IMR-90 (cell line): Measurements from ENCODE around the gene SGSM2.
"Not testable (repeated sequence)": the region's sequence is repeated elsewhere in the genome, so short reads cannot be mapped to it uniquely, and the experiment has no call there.

Source experiments
- CEBPB ChIP-seq: IDR thresholded peaks from 2 replicates; pipeline ENCODE4 v1.6.1; 2012; ENCODE audit warnings: low read depth, low read length, improper control_type of control experiment
- CTCF ChIP-seq: conservative IDR thresholded peaks from 2 replicates; pipeline ENCODE4 v1.5.1; 2012; ENCODE audit warnings: mild to moderate bottlenecking, low read depth, low read length, improper control_type of control experiment
- MAFK ChIP-seq: IDR thresholded peaks from 2 replicates; pipeline ENCODE4 v1.6.1; 2012; ENCODE audit warnings: low read depth, low read length, improper control_type of control experiment
- POLR2A ChIP-seq: IDR thresholded peaks from 2 replicates; pipeline ENCODE4 v1.6.1; 2012; ENCODE audit warnings: mild to moderate bottlenecking, low read depth, low read length
- RCOR1 ChIP-seq: IDR thresholded peaks from 2 replicates; pipeline ENCODE4 v1.6.1; 2012; ENCODE audit warnings: mild to moderate bottlenecking, low read length, improper control_type of control experiment; ENCODE audit not compliant: insufficient replicate concordance
- RFX5 ChIP-seq: IDR thresholded peaks from 2 replicates; pipeline ENCODE4 v1.8.0; 2012; ENCODE audit warnings: low read depth, mild to moderate bottlenecking, low read length, moderate library complexity
- SMC3 ChIP-seq: fragments of 150-350 bp; IDR thresholded peaks from 2 replicates; pipeline ENCODE4 v1.6.1; 2016; ENCODE audit warnings: low read depth, mild to moderate bottlenecking, antibody characterized with exemption, low read length, moderate library complexity

- TF ChIP-seq CTCF, SMC3, POLR2A, CEBPB, RFX5, MAFK, RCOR1: not testable (repeated sequence)
These were observed 20.4 kb upstream of the SGSM2 start for GRCh38 chr17:2316916-2317205.
